GM18517 (cell line): ENCODE results near the gene ANKDD1B.

ENCODE experiments used
- ATAC-seq: cut with Tn5 transposase; IDR thresholded peaks from one replicate; pipeline ENCODE4 v1.9.1; 2021; ENCODE audit warnings: mild to moderate bottlenecking, moderate library complexity; ENCODE audit not compliant: unreplicated experiment

ANKDD1B gene

DNA sequence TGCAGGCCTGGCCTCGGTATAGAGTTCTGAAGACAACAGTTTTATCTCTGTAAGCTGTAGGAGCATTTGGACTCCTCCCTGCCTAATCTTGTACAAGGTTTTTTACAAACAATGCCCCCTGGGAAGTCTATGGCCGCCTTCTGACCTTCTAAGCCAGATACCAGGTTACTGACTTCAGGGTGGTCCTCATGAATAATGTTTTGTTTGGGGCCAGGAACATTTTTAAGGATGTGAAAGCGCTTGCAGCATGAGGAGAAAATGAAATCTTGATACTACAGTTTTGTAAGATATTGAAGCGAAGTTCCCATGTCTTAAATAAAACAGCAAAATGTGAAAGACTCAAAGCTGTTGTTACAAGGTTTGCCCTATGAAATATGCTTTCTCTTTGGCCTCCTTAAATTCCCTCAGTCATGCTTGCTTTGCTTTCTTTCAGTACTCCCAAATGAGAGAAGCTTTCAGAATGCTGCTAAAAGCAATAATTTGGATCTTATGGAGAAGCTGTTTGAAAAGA, 5.2 kb downstream of the ANKDD1B start:
- ATAC-seq, result no peak

DNA sequence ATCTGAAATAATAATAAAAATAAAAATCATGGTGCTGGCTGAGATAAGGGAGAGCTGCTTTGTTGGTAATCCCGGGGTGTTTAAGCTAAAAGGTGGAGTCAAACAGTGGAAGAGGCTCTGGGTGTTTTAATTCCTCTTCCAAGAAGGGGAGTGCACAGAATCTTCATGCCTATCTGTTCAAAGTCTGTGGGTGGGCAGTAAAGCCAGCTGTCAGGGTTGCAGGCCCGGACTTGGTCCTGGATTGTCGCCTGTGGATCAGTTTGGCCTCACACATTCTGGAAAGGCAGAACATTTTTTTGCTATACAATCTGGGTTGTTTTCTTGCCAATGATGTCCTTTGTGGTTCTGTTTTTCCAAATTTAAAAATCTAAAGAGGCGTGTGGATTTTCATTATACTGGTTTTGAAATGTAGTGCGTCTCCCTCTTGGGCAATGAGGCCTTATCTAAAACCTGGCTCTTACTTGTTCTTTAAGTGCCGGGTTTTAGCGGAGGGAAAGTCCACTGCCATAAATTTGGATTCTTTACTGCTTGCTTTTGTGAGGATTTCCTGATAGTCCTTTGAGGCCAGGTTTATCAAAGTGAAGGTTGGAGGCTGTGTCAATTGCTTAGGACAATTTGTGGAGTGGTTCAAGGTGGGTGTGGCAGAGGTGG, 5.8 kb downstream of the ANKDD1B start:
- no peak for ATAC-seq

DNA sequence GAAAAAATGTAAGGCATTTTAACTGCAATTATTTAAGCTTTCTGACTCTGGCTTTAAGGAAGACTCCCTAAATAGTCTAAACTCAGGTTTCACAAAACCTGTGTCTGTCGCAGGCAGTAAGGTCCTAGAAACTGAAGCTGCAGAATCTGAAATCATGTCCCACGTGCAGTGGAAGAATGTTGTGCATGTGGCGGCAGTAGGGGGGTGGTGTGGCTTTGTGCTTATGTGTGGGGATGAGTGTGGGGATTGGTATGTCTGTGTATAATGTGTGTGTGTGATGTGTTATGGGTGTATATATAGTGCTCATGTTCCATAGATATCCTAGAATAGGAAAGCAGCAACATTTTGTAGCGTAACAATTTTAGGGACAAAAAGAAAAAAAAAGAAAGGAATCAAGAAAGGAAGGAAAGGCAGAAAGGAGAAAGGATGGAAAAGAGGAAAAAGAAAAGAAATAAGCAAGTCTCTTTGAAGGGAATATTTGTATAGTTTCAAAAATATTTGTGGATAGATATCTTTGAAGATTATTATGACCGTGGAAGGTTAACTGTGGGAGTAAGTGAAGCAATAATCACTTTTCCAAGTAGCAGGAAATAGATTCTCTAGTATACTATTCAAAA, 6.6 kb downstream of the ANKDD1B start:
- ATAC-seq, result no peak

DNA sequence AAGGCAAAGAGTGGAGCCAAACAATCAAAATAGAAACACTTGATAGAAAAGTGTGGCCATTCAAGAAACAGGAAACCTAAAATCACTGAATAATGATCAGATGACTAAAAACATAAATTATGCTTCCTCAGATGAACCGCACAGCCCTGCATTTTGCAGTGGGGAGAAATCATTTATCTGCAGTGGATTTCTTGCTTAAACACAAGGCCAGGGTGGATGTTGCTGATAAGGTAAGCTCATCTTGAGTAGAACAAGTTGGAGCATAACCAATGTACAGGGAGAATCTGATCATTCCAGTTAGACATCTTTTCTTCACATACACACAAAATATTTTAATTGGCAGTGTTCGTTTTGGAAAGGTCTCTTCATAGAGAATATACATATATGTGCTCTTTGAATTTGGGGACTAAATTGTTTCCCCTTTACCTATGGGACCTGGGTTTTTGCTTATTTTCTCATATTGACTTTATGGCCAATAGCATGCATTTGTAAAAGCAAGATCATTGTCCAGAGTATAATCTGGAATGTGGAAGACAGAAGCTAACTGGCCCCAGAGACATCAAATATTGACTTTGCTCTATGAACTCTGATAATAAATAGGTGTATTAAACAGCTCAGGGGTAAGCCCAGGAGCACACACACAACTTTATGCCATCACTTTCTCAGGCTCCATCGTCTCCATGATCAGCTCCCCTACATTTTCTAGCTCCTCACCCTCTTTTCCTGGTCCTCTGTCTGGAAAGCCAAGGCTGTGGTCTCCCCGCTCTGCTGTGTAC, 9.1 kb downstream of the ANKDD1B start:
- ATAC-seq, result no peak

DNA sequence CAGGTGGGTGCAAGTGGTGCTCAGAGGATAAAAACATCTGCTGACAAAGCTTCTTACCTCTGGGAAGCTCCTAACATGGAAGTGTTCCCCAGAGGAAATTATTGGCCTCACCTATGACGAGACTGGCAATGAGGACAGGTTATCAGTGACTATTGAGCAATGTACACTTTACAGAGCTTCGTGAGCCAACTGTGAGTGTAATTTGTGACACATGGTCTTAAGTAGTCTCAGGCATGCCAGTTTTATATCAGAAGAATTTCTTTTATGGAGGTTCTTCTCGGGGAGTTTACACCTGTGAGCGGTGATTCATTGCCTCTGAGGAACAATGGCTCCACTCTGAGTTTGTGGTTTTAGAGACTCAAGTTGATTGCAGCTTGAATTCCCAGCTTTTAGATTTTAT, 11.3 kb downstream of the ANKDD1B start:
- no peak for ATAC-seq

DNA sequence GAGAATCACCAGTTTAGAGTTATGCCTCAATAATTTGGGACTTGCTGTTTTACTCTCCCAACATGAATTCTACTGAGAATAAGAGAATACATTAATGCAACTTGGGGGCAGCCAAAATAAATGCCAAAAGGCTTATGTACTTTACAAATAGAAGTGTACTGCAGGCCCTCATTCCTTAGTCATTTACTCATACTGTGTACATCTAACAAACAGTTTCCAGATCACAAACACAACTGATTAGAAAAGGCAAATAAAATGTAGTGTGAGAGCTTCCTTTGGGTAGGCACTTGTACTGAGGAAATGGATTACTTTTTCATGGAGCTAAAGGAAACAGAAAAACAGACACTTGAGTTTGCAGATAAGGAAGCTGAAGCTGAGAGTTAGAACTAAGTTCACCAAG, 12.6 kb downstream of the ANKDD1B start:
- no peak for ATAC-seq

GRCh38 chr5:75626959-75627358, 15.7 kb downstream of the ANKDD1B start:
- ATAC-seq, result no peak

GRCh38 chr5:75627801-75628200, 16.5 kb downstream of the ANKDD1B start:
- no peak for ATAC-seq

DNA sequence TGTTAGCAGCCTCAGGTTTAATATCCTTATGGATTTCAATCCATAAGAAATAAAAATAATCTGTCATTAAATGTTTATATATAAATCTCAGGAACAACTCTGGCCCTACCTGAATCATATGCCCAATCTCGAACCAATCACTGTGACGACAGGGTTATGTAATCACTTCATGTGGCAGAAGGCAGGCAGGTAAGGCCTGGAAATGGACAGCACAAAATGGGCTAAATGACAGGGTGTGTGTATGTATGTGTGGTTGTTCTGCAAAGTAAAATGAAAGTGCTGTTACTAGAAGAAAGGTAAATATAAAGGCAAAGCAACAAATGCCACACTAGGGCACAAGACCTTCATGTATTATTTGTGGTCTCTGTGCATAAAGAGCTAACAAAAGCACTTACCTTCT, 19.6 kb downstream of the ANKDD1B start:
- ATAC-seq, result no peak

DNA sequence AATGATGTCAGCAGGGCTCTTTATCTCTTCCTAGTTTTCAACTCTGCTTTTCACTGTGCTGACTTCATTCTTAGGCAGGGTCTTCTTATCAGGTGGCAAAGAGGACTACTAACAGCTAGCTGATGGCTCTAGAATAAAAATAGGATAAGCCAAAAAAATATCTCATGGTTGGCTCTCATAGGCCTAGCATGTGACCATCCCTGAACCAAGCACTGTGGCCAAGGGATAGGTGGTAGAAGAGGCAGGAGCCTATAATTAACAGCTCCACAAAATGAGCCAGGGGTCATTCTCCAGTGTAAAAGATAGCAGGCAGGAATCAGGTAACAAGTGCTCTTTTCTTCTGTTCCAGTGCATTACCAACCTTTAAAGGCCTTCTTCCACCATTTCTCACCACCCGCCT, 21.1 kb downstream of the ANKDD1B start:
- no peak for ATAC-seq

DNA sequence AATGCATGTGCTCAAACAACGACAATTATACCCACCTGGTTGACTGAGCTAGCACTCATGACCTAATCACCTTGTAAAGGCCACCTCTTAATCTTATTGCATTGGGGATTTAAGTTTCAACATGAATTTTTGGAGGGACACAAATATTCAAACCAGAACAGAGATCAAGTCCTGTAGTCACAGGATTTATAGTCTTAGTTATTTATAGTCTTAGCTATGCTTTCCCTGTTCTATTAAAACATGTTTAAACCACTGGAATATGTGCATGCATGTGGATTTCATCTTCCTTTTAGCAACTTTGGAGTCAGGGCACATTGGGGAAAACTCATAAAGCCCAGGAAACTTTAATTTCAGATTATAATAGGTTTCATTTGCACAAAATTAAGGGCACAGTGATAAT, 26.7 kb downstream of the ANKDD1B start:
- ATAC-seq, result no peak

GRCh38 chr5:75639535-75640311, 28.5 kb downstream of the ANKDD1B start:
- ATAC-seq, result no peak

- ATAC-seq, result no peak
Observed at GRCh38 chr5:75640395-75640794, 29.1 kb downstream of the ANKDD1B start.

DNA sequence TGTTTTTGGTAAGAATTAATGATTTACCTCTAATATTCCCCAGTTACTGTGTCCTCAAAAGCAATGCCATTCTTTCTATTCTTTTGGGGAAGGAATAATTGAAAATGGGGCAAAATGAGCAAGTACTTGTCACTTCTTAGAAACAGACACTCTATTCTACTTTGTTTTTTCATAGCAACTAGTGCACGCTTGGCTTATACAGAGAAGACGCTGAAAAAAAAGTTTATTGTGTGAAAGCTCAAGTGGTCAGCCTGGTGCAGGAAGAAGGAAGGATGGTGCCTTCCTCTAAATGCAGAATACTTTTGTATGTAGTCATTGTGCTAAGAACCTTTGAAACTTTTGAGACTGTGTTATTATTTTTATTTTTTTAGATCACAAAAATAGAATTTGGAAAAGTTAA, 29.6 kb downstream of the ANKDD1B start:
- ATAC-seq, result no peak

DNA sequence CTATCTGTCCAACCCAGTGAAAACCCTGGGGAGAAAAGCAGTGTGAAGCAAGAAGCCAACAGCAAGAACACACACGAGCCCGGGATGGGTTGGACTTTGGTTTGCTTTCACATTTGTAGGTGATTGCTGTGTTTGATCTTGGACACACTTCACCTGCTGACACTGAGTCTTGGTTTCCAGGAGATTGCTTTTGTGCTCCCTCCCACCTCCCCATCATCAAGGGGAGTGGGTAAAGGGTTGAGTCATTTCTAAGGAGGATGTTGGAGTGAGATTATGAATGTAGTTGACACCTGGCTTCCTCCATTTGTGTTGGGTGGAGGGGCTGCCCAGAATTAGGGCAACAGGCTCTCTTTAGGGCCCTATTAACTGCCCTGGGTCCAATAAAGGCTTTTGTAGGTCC, 37.5 kb downstream of the ANKDD1B start:
- ATAC-seq, result no peak

- ATAC-seq, result no peak
Observed at GRCh38 chr5:75651575-75652238, 40.5 kb downstream of the ANKDD1B start.

DNA sequence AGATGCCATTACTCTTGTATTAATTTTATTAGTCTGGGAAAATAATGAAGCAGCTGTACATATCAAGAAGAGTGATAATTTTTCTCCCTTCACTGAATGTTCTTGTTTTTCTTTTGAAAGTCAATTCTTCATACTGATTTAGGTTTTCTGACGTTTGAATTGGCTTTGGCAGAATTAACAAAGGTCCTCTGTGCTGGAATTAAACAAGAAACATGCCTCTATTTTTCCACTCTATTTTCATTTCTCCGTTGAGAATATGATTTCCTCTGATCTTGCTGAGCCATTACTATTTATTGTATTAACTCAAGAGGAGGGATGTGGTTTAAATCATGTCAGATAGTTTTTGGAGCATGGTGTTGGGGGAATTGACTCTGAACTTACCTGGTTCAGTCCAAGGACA, 42.3 kb downstream of the ANKDD1B start:
- ATAC-seq, result no peak

DNA sequence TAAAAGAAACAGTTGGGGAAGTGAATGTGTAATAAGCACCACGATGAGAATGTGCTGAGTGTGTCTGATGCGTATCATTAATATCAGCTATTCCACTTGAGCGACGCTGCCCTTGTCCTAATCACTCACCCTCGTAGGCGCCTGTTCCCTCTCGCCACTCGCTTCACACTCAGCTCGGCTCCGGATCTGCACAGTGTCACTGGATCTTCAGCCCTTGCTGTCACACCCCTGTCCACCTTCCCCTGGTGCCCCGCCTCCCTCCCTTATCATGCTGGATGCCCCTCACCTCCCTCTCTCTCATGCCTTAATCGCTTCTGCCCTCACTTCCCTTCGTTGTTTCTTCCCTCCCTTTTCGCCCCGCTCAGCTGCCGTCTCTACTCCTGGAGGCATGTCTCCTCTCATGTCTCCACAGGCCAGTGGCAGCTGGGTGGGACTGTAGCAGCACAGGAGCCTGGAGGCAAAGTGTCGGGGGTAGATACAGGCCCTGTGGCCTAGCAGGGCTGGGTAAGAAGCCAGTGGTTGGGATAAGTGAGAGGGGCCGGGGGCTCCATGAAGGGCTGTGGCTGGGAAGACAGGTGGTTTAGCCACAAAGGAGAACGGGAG, 43.5 kb downstream of the ANKDD1B start:
- ATAC-seq, result no peak

GRCh38 chr5:75656311-75657003, 45.2 kb downstream of the ANKDD1B start:
- no peak for ATAC-seq
